AG04449 (cell line): Measurements from ENCODE around the gene MTHFD1L.

Experiments
- CTCF ChIA-PET: fragments of 350-600 bp; formaldehyde crosslinking; extraction: SDS; loops from one replicate; lab custom pipeline; 2021; ENCODE audit warnings: antibody characterized with exemption; lab: Yijun Ruan, JAX
- POLR2A ChIA-PET: fragments of 400-600, 350-600 bp; formaldehyde crosslinking; extraction: SDS; loops from one replicate; lab custom pipeline; 2020; ENCODE audit warnings: antibody characterized with exemption, inconsistent platforms; lab: Yijun Ruan, JAX
- DNase-seq: peaks from one replicate; pipeline ENCODE4 v3.0.0-alpha.2; 2010; ENCODE audit warnings: low read depth, low spot score
- H3K4me3 ChIP-seq: 2 replicates; pipeline ENCODE4 v1.5.1; 2011; ENCODE audit warnings: low read depth, mild to moderate bottlenecking, control low read depth, low read length
- CTCF ChIP-seq: IDR thresholded peaks from one replicate; pipeline ENCODE4 v1.5.1; 2011; ENCODE audit warnings: mild to moderate bottlenecking, moderate library complexity, low read length, control low read depth, inconsistent platforms; ENCODE audit not compliant: insufficient read depth; ENCODE audit errors: missing control alignments

Gene MTHFD1L

DNA sequence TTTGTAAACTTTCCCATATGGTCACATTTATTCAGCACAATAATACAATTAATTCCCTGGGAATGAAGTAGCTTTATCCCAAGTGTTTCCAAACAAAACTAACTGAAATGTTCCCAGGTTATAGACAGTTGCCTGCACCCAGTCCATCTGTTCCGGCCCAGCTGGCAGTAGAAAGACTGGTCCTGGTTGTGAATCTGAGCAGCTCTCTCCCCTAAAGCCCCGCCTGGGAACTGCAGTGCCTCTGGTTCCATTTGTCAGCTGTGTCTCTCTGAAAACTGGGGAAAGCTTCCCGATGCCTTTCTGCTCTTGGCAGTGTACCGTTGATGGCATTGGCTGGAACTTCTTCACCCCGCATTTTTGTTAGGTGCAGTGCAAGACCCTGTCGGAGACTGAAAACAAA lies 8.7 kb downstream of the MTHFD1L start:
- CTCF ChIA-PET: interaction anchor here (0.9 to 4.8 kb wide), 5 partner anchors 8 to 451 kb away, joined by 3 to 25 read pairs (median 7); partner anchors contain the start of gene MTHFD1L
- no peak overlapping the region for H3K4me3 ChIP-seq
- TF ChIP-seq CTCF: no peak
- POLR2A ChIA-PET: interaction anchor here (0.6 to 1.9 kb wide), 2 partner anchors 8 to 9 kb away, joined by 3 to 5 read pairs; no protein-coding TSS in a partner anchor
- no peak for DNase-seq

GRCh38 chr6:150875841-150876240 lies 10.3 kb downstream of the MTHFD1L start:
- DNase-seq: no peak
- POLR2A ChIA-PET: interaction anchor here (1.9 kb wide), 1 partner anchor 9 kb away, joined by 5 read pairs; no protein-coding TSS in a partner anchor
- no peak for TF ChIP-seq CTCF
- no peak overlapping the region for H3K4me3 ChIP-seq
- CTCF ChIA-PET: interaction anchor here (0.5 to 4.8 kb wide), 3 partner anchors 10 to 16 kb away, joined by 3 to 25 read pairs (median 7); partner anchors contain the start of gene MTHFD1L

GRCh38 chr6:150876598-150876997 lies 11.1 kb downstream of the MTHFD1L start:
- POLR2A ChIA-PET: no interaction called here
- H3K4me3 ChIP-seq: no peak overlapping the region
- no peak for TF ChIP-seq CTCF
- DNase-seq: no peak
- CTCF ChIA-PET: interaction anchor here (1.8 to 4.8 kb wide), 3 partner anchors 11 to 458 kb away, joined by 5 to 25 read pairs (median 7); partner anchors contain the start of gene MTHFD1L

DNA sequence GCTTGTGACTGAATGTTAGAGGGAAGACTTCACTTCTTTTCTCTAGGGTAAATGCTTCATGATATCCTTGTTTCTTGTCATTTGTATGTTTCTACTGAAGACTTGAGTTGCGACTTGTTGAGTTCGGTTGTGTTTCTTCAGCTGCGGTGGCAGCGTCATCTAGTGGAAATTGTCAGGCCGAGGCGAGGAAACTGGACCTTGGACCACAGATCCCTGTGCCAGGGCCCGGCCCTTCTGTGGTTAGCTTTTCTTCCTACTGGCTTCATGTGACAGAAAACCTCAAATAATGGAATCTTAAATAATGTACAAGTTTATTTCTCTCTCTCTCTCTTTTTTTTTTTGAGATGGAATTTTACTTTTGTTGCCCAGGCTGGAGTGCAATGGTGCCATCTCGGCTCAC lies 12.4 kb downstream of the MTHFD1L start:
- TF ChIP-seq CTCF: no peak
- ChIA-PET CTCF (interaction anchor here (1.4 to 4.8 kb wide), 5 partner anchors 12 to 457 kb away, joined by 4 to 34 read pairs (median 5); partner anchors contain the start of gene MTHFD1L), POLR2A (no interaction called here)
- DNase-seq: no peak
- no peak overlapping the region for H3K4me3 ChIP-seq

GRCh38 chr6:150878347-150879213 lies 13.1 kb downstream of the MTHFD1L start:
- no peak for TF ChIP-seq CTCF
- DNase-seq: no peak
- ChIA-PET POLR2A (no interaction called here), CTCF (interaction anchor here (1.4 to 4.8 kb wide), 6 partner anchors 11 to 457 kb away, joined by 4 to 34 read pairs (median 4); partner anchors contain the start of gene MTHFD1L)
- no peak overlapping the region for H3K4me3 ChIP-seq

DNA sequence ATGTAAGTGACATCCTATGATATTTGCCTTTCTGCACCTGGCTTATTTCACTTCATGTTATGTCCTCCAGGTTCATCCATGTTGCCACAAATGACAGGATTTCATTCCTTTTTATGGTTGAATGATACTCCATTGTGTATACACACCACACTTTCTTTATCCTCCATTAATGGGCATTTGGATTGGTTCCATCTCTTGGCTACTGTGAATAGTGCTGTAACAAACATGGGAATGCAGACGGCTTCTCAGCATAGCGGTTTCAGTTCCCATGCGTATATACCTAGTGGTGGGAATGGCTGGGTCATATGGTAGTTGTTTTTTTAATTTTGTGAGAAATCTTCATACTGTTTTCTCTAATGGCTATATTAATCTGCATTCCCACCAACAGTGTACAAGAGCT lies 14.8 kb downstream of the MTHFD1L start:
- CTCF ChIA-PET: interaction anchor here (1.5 to 4.0 kb wide), 3 partner anchors 10 to 455 kb away, joined by 4 to 34 read pairs (median 6); no protein-coding TSS in a partner anchor
- no peak for DNase-seq

More for the DNA sequence above, 14.8 kb downstream of the MTHFD1L start:
- no peak for TF ChIP-seq CTCF
- no peak overlapping the region for H3K4me3 ChIP-seq
- POLR2A ChIA-PET: no interaction called here
